ENCODE measurements around the gene SYT4. TPM values are rescaled to one million over a fixed set of nuclear protein-coding genes. Genes with fewer than 3 reads are reported as not detected.

SYT4 gene
- total RNA-seq, 1 experiment from 2014 or later = not detected

DNA sequence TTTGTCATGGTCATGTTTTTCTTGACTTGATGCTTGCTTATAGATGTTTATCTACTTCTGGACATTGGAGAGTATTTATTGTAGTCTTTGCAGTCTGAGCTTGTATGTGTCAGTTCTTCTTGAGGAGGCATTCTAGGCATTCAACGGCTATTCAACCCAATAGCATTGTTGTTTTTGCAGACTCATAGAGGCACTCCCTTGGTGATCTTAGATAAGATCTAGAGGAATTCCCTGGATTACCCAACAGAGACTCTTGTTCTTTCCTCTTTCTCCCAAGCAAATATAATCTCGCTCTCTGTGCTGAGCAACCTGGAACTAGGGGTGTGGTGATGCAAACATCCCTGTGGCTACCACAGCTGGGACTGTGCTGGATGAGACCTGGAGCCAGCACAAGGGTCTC lies 40.4 kb downstream of the SYT4 start:
- in situ Hi-C loops (cut with HindIII; ENCODE audit: low sequenced_read_pairs) = no loop called here
- DNase-seq (ENCODE audit: low spot score) = no peak

- DNase-seq (ENCODE audit: low spot score) = no peak
These were observed 42.4 kb downstream of the SYT4 start for GRCh38 chr18:43234889-43235288.

DNA sequence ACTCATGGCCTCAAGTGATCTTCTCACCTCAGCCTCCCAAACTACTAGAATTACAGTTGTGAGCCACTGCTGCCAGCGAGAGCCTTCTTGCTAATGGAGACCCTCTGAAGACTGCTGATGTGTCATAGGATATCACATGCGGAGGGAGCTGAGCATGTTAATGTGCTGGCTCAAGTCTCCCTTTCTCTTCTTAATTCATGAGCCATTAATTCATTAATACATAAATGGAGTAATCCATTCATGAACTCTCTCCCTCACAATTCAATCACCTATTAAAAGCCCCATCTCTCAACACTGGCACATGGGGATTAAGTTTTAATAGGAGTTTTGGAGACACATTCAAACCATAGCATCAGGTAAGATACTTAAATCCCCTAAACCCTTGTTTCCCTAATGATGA lies 54.8 kb downstream of the SYT4 start:
- in situ Hi-C loops (cut with HindIII; ENCODE audit: low sequenced_read_pairs) = no loop called here
- DNase-seq (ENCODE audit: low spot score) = no peak

More at GRCh38 chr18:43234889-43235288, 42.4 kb downstream of the SYT4 start:
- in situ Hi-C loops (cut with HindIII; ENCODE audit: low sequenced_read_pairs) = no loop called here

- in situ Hi-C loops (cut with HindIII; ENCODE audit: low sequenced_read_pairs) = no loop called here
- no peak for DNase-seq (ENCODE audit: low spot score)
These were observed 56.6 kb downstream of the SYT4 start for GRCh38 chr18:43220691-43221090.

Other genes starting within 250 kb of the SYT4 start
- not detected in 2 replicates for gene RIT2, start 161.8 kb downstream of the SYT4 start, total RNA-seq (2014; rRNA removed; shearing (Covaris generic))

All from G401 (cell line).